ENCODE measurements around the gene STRIP2.

The STRIP2 gene

DNA sequence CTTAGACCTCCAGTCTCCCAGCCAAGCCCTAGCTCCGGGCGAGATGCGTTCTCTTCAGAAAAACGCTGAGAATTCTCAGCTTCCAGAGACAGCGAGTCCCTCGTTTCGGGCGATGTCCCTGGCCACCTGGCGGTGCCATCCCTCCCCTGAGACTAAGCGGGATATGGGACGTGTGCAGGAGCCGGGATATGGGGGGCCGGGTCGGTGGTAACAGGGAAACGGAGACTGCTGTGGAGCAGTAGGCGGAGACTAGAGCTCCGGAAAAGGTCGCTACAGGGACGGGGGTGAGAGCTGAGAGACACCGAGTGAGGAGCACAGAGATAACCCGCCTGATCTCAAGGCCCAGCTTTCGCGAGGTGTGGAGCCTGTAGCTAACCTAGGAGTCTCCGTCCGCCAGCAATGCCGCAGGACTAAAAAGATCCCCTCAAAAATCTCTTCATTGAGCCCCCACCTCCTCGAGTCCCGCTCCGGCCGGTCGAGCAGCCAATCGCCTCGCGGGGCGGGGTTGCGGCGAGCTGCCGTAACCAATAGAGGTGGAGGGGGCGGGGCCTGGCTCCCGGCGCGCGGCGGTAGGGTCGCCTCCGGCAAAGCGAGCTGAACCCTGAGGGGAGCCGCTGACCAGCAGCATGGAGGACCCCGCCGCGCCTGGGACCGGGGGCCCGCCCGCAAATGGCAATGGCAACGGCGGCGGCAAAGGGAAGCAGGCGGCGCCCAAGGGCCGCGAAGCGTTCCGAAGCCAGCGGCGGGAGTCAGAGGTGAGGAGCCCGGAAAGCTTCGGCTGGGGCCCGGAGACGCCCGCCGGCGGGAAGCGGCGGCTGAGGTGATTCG, at the start of gene STRIP2:
STRIP2 (plus strand) TSS at position 586 of the 828 bp plus-strand sequence; CDS start at position 627, 41 bp downstream.
- in situ Hi-C loops (cut with MboI; ENCODE audit: low sequenced_read_pairs, unreplicated experiment): no loop called here
- DNase-seq (ENCODE audit: low spot score): peak; percentile 95
- TF ChIP-seq, protein P1, sequence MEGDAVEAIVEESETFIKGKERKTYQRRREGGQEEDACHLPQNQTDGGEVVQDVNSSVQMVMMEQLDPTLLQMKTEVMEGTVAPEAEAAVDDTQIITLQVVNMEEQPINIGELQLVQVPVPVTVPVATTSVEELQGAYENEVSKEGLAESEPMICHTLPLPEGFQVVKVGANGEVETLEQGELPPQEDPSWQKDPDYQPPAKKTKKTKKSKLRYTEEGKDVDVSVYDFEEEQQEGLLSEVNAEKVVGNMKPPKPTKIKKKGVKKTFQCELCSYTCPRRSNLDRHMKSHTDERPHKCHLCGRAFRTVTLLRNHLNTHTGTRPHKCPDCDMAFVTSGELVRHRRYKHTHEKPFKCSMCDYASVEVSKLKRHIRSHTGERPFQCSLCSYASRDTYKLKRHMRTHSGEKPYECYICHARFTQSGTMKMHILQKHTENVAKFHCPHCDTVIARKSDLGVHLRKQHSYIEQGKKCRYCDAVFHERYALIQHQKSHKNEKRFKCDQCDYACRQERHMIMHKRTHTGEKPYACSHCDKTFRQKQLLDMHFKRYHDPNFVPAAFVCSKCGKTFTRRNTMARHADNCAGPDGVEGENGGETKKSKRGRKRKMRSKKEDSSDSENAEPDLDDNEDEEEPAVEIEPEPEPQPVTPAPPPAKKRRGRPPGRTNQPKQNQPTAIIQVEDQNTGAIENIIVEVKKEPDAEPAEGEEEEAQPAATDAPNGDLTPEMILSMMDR (IDR thresholded peaks at IDR 0.05; ENCODE audit: borderline replicate concordance, control extremely low read depth, extremely low read depth, insufficient read depth, missing control alignments): no peak

- TF ChIP-seq, protein P1 (IDR thresholded peaks at IDR 0.05; ENCODE audit: borderline replicate concordance, control extremely low read depth, extremely low read depth, insufficient read depth, missing control alignments): no peak
- in situ Hi-C loops (cut with MboI; ENCODE audit: low sequenced_read_pairs, unreplicated experiment): no loop called here
- no peak for DNase-seq (ENCODE audit: low spot score)
These were observed 49.1 kb upstream of the STRIP2 start for GRCh38 chr7:129385116-129385515.

- TF ChIP-seq, protein P1 (IDR thresholded peaks at IDR 0.05; ENCODE audit: borderline replicate concordance, control extremely low read depth, extremely low read depth, insufficient read depth, missing control alignments): no peak
- in situ Hi-C loops (cut with MboI; ENCODE audit: low sequenced_read_pairs, unreplicated experiment): no loop called here
- no peak for DNase-seq (ENCODE audit: low spot score)
These were observed 48.6 kb upstream of the STRIP2 start for GRCh38 chr7:129385598-129385997.

DNA sequence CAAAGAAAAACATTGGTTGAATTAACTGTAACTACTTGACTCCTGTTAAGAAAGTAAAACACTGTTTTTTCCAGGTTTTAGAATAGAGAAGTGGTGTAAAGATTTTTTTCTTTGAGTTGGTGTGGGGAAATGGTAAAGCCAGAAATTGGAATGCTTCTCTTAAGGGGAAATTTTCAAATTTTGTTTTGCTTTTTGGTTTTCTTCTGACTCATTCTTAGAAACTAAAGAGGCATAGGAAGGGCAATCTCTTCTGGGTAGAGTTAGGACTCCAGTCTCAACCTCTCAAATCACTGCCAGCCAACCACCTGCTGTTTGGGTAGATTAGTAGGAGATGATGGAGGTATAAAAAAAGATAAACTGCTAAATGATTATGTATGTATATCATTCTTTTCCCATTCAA, 47.7 kb upstream of the STRIP2 start:
- TF ChIP-seq, protein P1 (IDR thresholded peaks at IDR 0.05; ENCODE audit: borderline replicate concordance, control extremely low read depth, extremely low read depth, insufficient read depth, missing control alignments): no peak
- in situ Hi-C loops (cut with MboI; ENCODE audit: low sequenced_read_pairs, unreplicated experiment): no loop called here
- DNase-seq (ENCODE audit: low spot score): no peak

DNA sequence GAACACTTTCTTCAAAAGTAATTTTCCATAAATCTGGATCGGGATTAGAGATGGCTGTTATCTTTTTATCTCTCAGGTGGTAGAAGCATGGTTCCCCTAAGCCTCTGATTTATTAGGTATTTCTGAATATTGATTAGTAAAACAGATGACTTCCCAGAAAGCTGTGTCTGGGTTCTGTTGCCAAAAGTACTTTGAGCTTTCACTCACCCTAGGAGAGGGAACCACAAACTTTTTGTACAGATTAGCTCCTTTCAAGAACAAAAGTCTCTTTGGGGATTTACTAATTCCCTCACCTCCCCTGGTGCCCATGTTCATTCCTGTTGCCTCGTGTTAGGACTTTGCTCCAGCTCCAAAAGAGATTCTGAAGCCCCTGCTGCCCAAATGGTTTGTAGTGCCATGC, 46.7 kb upstream of the STRIP2 start:
- no peak for DNase-seq (ENCODE audit: low spot score)
- TF ChIP-seq, protein P1 (IDR thresholded peaks at IDR 0.05; ENCODE audit: borderline replicate concordance, control extremely low read depth, extremely low read depth, insufficient read depth, missing control alignments): no peak
- in situ Hi-C loops (cut with MboI; ENCODE audit: low sequenced_read_pairs, unreplicated experiment): no loop called here

GRCh38 chr7:129388333-129389098, 45.7 kb upstream of the STRIP2 start:
- TF ChIP-seq, protein P1 (IDR thresholded peaks at IDR 0.05; ENCODE audit: borderline replicate concordance, control extremely low read depth, extremely low read depth, insufficient read depth, missing control alignments): no peak
- in situ Hi-C loops (cut with MboI; ENCODE audit: low sequenced_read_pairs, unreplicated experiment): no loop called here
- no peak for DNase-seq (ENCODE audit: low spot score)
